HepG2 (cell line): ENCODE data around the gene CMTM5. TPM values are rescaled to one million over a fixed set of nuclear protein-coding genes. Genes with fewer than 3 reads are reported as not detected.

Experiments used
- ARNT2 ChIP-seq: sonication (generic); formaldehyde crosslinking; IDR thresholded peaks from 2 replicates; pipeline ENCODE4 v1.8.0; 2022; ENCODE audit warnings: mild to moderate bottlenecking, low read depth, missing genetic modification reagents, moderate library complexity
- BRF2 ChIP-seq: sonication (generic); formaldehyde crosslinking; IDR thresholded peaks from 2 replicates; pipeline ENCODE4 v1.8.1; 2022; ENCODE audit warnings: mild to moderate bottlenecking, missing genetic modification reagents
- CHCHD3 ChIP-seq: sonication (generic); formaldehyde crosslinking; IDR thresholded peaks from 2 replicates; pipeline ENCODE4 v1.8.0; 2022; ENCODE audit warnings: mild to moderate bottlenecking, missing genetic modification reagents, moderate library complexity
- DRAP1 ChIP-seq: IDR thresholded peaks from 2 replicates; pipeline ENCODE4 v1.6.1; 2016; ENCODE audit warnings: missing genetic modification reagents, missing compliant biosample characterization
- KMT2A ChIP-seq: sonication (generic); formaldehyde crosslinking; IDR thresholded peaks from 2 replicates; pipeline ENCODE4 v1.4.0; 2020; ENCODE audit warnings: missing genetic modification reagents
- MTF1 ChIP-seq: sonication (generic); formaldehyde crosslinking; IDR thresholded peaks from 2 replicates; pipeline ENCODE4 v1.5.0; 2020; ENCODE audit warnings: missing genetic modification reagents
- NFKB2 ChIP-seq: sonication (generic); formaldehyde crosslinking; IDR thresholded peaks from 2 replicates; pipeline ENCODE4 v1.4.0; 2020; ENCODE audit warnings: missing genetic modification reagents, borderline replicate concordance
- SALL1 ChIP-seq: sonication (generic); formaldehyde crosslinking; IDR thresholded peaks from 2 replicates; pipeline ENCODE4 v1.8.0; 2022; ENCODE audit warnings: mild to moderate bottlenecking, missing genetic modification reagents
- SOX5 ChIP-seq: IDR thresholded peaks from 2 replicates; pipeline ENCODE4 v1.6.1; 2016; ENCODE audit warnings: borderline replicate concordance
- TEAD3 ChIP-seq: optimal IDR thresholded peaks from 2 replicates; pipeline ENCODE3; 2016; ENCODE audit warnings: borderline replicate concordance
- ZFP37 ChIP-seq: sonication (generic); formaldehyde crosslinking; IDR thresholded peaks from 2 replicates; pipeline ENCODE4 v1.4.0; 2020; ENCODE audit warnings: missing genetic modification reagents, borderline replicate concordance
- ZNF124 ChIP-seq: sonication (generic); formaldehyde crosslinking; IDR thresholded peaks from 2 replicates; pipeline ENCODE4 v1.4.0; 2020; ENCODE audit warnings: missing genetic modification reagents
- ZNF205 ChIP-seq: IDR thresholded peaks from 2 replicates; pipeline ENCODE4 v1.6.1; 2018; ENCODE audit warnings: missing biosample characterization, missing genetic modification reagents
- ZNF563 ChIP-seq: sonication (generic); formaldehyde crosslinking; IDR thresholded peaks from 2 replicates; pipeline ENCODE4 v1.8.0; 2022; ENCODE audit warnings: mild to moderate bottlenecking, moderate library complexity, missing genetic modification reagents
- ZNF703 ChIP-seq: sonication (generic); formaldehyde crosslinking; IDR thresholded peaks from 2 replicates; pipeline ENCODE4 v1.5.1; 2020; ENCODE audit warnings: missing genetic modification reagents, mild to moderate bottlenecking, moderate library complexity, borderline replicate concordance
- polyA plus RNA-seq, 8 experiments: library from polyadenylated mRNA; depleted of rRNA in 3 of 8; stranded (reverse) in 7 of 8; unstranded in 1 of 8; fragments of >200 nt; fragmentation: Illumina TruSeq in 4 of 8; extraction: Trizol in 4 of 8; gene quantifications; 2 replicates each; pipeline versions ENCODE4 v1.2.1 to v1.2.3, GENCODE V29; 2011 to 2016; ENCODE audit warnings: low read depth in 4 of 8, missing spikeins in 1 of 8, mixed read lengths in 1 of 8; ENCODE audit not compliant: insufficient read depth in 1 of 8
- total RNA-seq, 5 experiments: library from RNA; depleted of rRNA; stranded (reverse); fragments of >200 nt; fragmentation: Illumina TruSeq; extraction: Trizol; gene quantifications; 2 replicates each; pipeline ENCODE4 v1.2.3, GENCODE V29; 2016; ENCODE audit warnings: low read depth in 1 of 5
- TF ChIP-seq, protein P1 (sequence below): sonication (generic); formaldehyde crosslinking; IDR thresholded peaks from 2 replicates; pipeline ENCODE4 v1.8.0; 2022; ENCODE audit warnings: mild to moderate bottlenecking, missing genetic modification reagents, borderline replicate concordance
- TF ChIP-seq, protein P2 (sequence below): IDR thresholded peaks from 2 replicates; pipeline ENCODE4 v1.6.1; 2018; ENCODE audit warnings: missing genetic modification reagents

CMTM5 gene
- total and polyA plus RNA-seq, 2 of the 13 experiments (the other 11 are each of a cell fraction or from before 2014, with no cell fraction given) = not detected

DNA sequence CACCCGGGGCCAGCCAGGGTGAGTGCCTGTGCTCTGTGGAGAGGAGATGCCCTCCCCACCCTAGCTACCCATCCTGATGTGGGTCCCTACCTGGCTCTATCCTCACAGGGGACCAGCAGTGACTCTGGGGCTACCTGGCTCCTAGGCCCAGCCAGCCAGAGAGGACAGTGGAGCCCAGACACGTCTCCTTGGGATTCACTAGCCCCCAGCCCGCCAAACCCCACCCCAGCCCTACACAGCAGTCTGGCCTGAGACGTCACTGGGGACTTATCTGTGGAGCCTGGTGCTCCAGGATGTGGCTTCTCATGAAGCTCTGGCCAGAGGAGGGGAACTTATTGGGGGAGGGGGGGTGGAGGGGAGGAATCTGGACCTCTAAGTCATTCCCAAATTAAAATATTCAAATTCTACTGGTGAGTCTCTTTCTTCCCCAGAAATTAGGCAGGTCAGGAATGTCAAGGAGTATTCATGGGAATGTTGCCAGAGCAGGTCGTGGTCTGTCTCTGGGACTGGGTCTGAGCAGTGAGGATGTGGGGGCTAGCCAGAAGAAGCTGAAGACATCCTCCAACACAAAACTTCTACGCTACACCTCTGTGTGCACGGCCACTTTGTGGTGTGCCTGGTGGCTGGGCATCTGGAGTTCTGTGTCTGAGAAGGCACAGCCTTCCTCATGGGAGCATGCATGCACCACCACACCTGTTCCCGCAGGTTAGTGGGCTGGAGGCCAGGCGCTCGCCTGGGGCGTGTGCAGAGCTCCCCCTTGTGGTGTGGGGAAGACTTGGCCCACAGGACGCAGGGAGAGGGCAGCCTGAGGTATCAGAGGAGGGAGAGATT lies 2.7 kb downstream of the CMTM5 start (continued):
- TF ChIP-seq, protein P1, sequence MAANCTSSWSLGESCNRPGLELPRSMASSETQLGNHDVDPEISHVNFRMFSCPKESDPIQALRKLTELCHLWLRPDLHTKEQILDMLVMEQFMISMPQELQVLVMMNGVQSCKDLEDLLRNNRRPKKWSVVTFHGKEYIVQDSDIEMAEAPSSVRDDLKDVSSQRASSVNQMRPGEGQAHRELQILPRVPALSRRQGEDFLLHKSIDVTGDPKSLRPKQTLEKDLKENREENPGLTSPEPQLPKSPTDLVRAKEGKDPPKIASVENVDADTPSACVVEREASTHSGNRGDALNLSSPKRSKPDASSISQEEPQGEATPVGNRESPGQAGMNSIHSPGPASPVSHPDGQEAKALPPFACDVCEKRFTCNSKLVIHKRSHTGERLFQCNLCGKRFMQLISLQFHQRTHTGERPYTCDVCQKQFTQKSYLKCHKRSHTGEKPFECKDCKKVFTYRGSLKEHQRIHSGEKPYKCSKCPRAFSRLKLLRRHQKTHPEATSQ (CRISPR knock-in tag) = no peak; the same call in 1 of the 2 replicates
- TF ChIP-seq NFKB2 (CRISPR knock-in tag) (peak; percentile 72; the same call in 1 of the 2 replicates), ZNF124 (CRISPR knock-in tag) (peak; percentile 90; the same call in 1 of the 2 replicates), ZNF205 (CRISPR knock-in tag) (peak; percentile 75; the same call in 1 of the 2 replicates), SOX5 (CRISPR knock-in tag) (0 out of 2 replicates have a peak, but pooled peaks have one; percentile 19), DRAP1 (CRISPR knock-in tag) (peak; percentile 23; the same call in 1 of the 2 replicates), KMT2A (CRISPR knock-in tag) (no peak; the same call in 1 of the 2 replicates), MTF1 (no peak), ZFP37 (CRISPR knock-in tag) (peak; percentile 33; the same call in 1 of the 2 replicates), ARNT2 (CRISPR knock-in tag) (peak; percentile 82), SALL1 (CRISPR knock-in tag) (peak; percentile 86), ZNF563 (CRISPR knock-in tag) (no peak), BRF2 (CRISPR knock-in tag) (no peak), CHCHD3 (CRISPR knock-in tag) (peak; percentile 44; the same call in 1 of the 2 replicates), ZNF703 (CRISPR knock-in tag) (no peak), TEAD3 (CRISPR knock-in tag) (peak; percentile 73)
- TF ChIP-seq, protein P2, sequence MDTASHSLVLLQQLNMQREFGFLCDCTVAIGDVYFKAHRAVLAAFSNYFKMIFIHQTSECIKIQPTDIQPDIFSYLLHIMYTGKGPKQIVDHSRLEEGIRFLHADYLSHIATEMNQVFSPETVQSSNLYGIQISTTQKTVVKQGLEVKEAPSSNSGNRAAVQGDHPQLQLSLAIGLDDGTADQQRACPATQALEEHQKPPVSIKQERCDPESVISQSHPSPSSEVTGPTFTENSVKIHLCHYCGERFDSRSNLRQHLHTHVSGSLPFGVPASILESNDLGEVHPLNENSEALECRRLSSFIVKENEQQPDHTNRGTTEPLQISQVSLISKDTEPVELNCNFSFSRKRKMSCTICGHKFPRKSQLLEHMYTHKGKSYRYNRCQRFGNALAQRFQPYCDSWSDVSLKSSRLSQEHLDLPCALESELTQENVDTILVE = no peak
